Chondrocyte (in vitro differentiated cells): ENCODE data around the gene CEP41. TPM values are rescaled to one million over a fixed set of nuclear protein-coding genes. Genes with fewer than 3 reads are reported as not detected.

ENCODE experiments used
- DNase-seq: peaks from one replicate; pipeline ENCODE4 v3.0.0; 2021; ENCODE audit warnings: mixed read lengths, low spot score
- H3K27ac Mint-ChIP-seq: one replicate; pipeline ENCODE4 v1.8.0; 2021; ENCODE audit warnings: mild to moderate bottlenecking, moderate library complexity, mixed read lengths; ENCODE audit not compliant: unreplicated experiment
- H3K27me3 Mint-ChIP-seq: 2 replicates; pipeline ENCODE4 v1.8.0; 2021; ENCODE audit warnings: low read depth, mixed read lengths
- H3K36me3 Mint-ChIP-seq: 2 replicates; pipeline ENCODE4 v1.8.0; 2021; ENCODE audit warnings: low read depth, mixed read lengths
- H3K4me1 Mint-ChIP-seq: 2 replicates; pipeline ENCODE4 v1.8.0; 2021; ENCODE audit warnings: low read depth, mild to moderate bottlenecking, mixed read lengths
- H3K4me3 Mint-ChIP-seq: one replicate; pipeline ENCODE4 v1.8.0; 2021; ENCODE audit warnings: mild to moderate bottlenecking, moderate library complexity, mixed read lengths; ENCODE audit not compliant: unreplicated experiment
- H3K9me3 Mint-ChIP-seq: 2 replicates; pipeline ENCODE4 v1.8.0; 2021; ENCODE audit warnings: low read depth, mixed read lengths
- CTCF ChIP-seq: fragments of 200-600 bp; sonication (generic); IDR thresholded peaks from 2 replicates; pipeline ENCODE4 v1.5.0; 2021; ENCODE audit warnings: antibody characterized with exemption, mild to moderate bottlenecking, moderate library complexity
- total RNA-seq: library from RNA; stranded (reverse); gene quantifications from 3 replicates; pipeline ENCODE4 v1.2.1, GENCODE V29; 2021

The CEP41 gene
- total RNA-seq, 1 donor from 2014 or later = 10.3 TPM

- Mint-ChIP-seq H3K9me3 (no peaks in the 10 kb centered on the region), H3K27ac (no peak overlapping the region), H3K36me3 (no peaks in the 10 kb centered on the region), H3K4me3 (peak overlapping the region; percentile 39), H3K4me1 (peaks cover 48% of the 10 kb centered on the region), H3K27me3 (no peaks in the 10 kb centered on the region)
- no peak for TF ChIP-seq CTCF
- no peak for DNase-seq
Measured at GRCh38 chr7:130486954-130487436, 46.2 kb upstream of the CEP41 start.

GRCh38 chr7:130486114-130486953 lies 45.5 kb upstream of the CEP41 start:
- Mint-ChIP-seq H3K9me3 (no peaks in the 10 kb centered on the region), H3K36me3 (no peaks in the 10 kb centered on the region), H3K4me1 (peaks cover 55% of the 10 kb centered on the region), H3K27ac (no peak overlapping the region), H3K4me3 (peak overlapping the region; percentile 55), H3K27me3 (no peaks in the 10 kb centered on the region)
- TF ChIP-seq CTCF = peak; percentile 80
- DNase-seq = no peak

GRCh38 chr7:130485734-130486113 lies 44.9 kb upstream of the CEP41 start:
- DNase-seq = no peak
- Mint-ChIP-seq H3K36me3 (no peaks in the 10 kb centered on the region), H3K27ac (no peak overlapping the region), H3K4me3 (peak overlapping the region; percentile 55), H3K9me3 (no peaks in the 10 kb centered on the region), H3K4me1 (peaks cover 52% of the 10 kb centered on the region), H3K27me3 (no peaks in the 10 kb centered on the region)
- TF ChIP-seq CTCF = no peak

- Mint-ChIP-seq H3K9me3 (peaks cover under 1% of the 10 kb centered on the region), H3K27me3 (no peaks in the 10 kb centered on the region), H3K36me3 (no peaks in the 10 kb centered on the region), H3K4me1 (peaks cover 30% of the 10 kb centered on the region), H3K4me3 (no peak overlapping the region), H3K27ac (no peak overlapping the region)
- DNase-seq = no peak
- TF ChIP-seq CTCF = no peak
Measured at GRCh38 chr7:130483031-130483430, 42.2 kb upstream of the CEP41 start.

GRCh38 chr7:130481898-130482297 lies 41.1 kb upstream of the CEP41 start:
- H3K27me3 Mint-ChIP-seq = no peaks in the 10 kb centered on the region
- DNase-seq = no peak
- H3K36me3 Mint-ChIP-seq = no peaks in the 10 kb centered on the region
- H3K9me3 Mint-ChIP-seq = peaks cover 4% of the 10 kb centered on the region
- peaks cover 28% of the 10 kb centered on the region for H3K4me1 Mint-ChIP-seq
- H3K27ac Mint-ChIP-seq = peak overlapping the region; percentile 80
- no peak for TF ChIP-seq CTCF
- H3K4me3 Mint-ChIP-seq = peak overlapping the region; percentile 4
